ENCODE measurements around the gene KIAA0753. TPM values are rescaled to one million over a fixed set of nuclear protein-coding genes. Genes with fewer than 3 reads are reported as not detected.
A peak's percentile ranks its signal among the peaks of the same experiment; 100 is the strongest.

The KIAA0753 gene
- total RNA-seq (10 to 100 TPM; 14.1 to 18.3 (median 14.5) TPM), polyA plus RNA-seq (1 to 10 TPM; 3.6 to 8.1 (median 3.9) TPM)

DNA sequence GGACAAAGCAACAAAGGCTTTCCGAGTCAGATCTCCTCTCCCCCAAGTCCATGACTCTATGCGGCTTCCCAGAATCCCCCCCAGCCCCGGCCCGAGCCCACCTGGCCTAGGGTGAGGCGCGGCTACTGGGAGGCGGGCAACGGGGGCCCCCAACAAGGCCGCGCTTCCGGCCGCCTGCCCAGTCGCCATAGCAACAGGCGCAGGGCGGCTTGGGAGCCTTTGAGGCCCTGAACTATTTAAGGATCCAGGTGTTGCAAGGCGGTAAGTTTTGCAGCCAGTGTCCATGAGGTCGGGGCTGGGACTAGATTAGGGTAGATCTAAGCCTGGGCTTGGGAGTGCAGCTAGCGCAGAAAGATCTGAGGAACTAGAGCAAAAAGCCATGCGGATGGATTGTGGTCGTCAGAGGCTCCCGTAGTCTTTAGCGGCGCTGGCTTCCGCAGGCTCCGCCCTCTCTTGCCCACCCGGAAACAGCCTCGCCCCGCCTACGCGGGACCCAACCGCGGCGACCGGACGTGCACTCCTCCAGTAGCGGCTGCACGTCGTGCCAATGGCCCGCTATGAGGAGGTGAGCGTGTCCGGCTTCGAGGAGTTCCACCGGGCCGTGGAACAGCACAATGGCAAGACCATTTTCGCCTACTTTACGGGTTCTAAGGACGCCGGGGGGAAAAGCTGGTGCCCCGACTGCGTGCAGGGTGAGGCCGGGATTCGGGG, at the start of gene KIAA0753, which contains the start of gene TXNDC17:
Gene KIAA0753 (minus strand): TSS at position 176 of the 711 bp plus-strand sequence. CDS start 5,608 bp downstream, outside the sequence.
Gene TXNDC17 (plus strand): TSS at position 525 of the 711 bp plus-strand sequence. CDS start 23 bp downstream, at position 548.
- peaks cover 0 to 39% (median 32%) of the 10 kb centered on the region in 4 donors for H3K4me1 ChIP-seq
- 0 to 1% methylated on average over 52 of the region's 52 CpGs for WGBS, 2 donors
- peaks cover 0 to 34% (median 9%) of the 10 kb centered on the region in 4 donors for H3K36me3 ChIP-seq
- no peaks in the 10 kb centered on the region for H3K9me3 ChIP-seq
- no peaks in the 10 kb centered on the region for H3K27me3 ChIP-seq
- DNase-seq = peak; percentile 95
- peak within 1 kb of the TSS; percentile 80 to 88 (median 85) for H3K27ac ChIP-seq
- peak within 1 kb of the TSS; percentile 71 to 84 (median 80) for H3K4me3 ChIP-seq
- TF ChIP-seq, protein P1, sequence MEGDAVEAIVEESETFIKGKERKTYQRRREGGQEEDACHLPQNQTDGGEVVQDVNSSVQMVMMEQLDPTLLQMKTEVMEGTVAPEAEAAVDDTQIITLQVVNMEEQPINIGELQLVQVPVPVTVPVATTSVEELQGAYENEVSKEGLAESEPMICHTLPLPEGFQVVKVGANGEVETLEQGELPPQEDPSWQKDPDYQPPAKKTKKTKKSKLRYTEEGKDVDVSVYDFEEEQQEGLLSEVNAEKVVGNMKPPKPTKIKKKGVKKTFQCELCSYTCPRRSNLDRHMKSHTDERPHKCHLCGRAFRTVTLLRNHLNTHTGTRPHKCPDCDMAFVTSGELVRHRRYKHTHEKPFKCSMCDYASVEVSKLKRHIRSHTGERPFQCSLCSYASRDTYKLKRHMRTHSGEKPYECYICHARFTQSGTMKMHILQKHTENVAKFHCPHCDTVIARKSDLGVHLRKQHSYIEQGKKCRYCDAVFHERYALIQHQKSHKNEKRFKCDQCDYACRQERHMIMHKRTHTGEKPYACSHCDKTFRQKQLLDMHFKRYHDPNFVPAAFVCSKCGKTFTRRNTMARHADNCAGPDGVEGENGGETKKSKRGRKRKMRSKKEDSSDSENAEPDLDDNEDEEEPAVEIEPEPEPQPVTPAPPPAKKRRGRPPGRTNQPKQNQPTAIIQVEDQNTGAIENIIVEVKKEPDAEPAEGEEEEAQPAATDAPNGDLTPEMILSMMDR (IDR thresholded peaks at IDR 0.05) = no peak
- peak; percentile 79 to 96 (median 94) for TF ChIP-seq POLR2AphosphoS5 (IDR thresholded peaks at IDR 0.05)
- peak; percentile 77 to 80 for TF ChIP-seq POLR2A (IDR thresholded peaks at IDR 0.05)
- no peak for TF ChIP-seq EP300 (IDR thresholded peaks at IDR 0.05)
- intact Hi-C loops (cut with DNase I) = loop anchor here (5.0 to 10.0 kb wide), 2 partner anchors 168 to 764 kb away; partner anchors contain the start of genes NLGN2 and TMEM256

DNA sequence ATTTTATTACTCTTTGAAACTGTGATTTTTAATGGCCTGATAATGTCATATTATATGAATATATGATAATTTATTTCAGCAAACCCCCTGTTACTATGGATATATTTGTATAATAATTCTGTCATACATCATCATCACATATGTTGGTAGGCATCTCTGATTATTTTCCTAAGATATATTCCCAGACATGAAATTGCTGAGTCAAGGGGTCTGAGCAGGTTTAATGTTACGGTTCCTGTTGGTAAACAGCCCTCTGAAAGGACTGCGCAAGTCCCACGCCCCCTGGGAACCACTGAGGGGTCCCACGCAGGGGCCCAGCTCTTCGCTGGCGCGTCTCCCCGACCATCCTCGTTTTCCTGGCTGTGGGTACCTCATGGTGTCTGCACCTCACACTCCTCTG, 48.4 kb upstream of the KIAA0753 start:
- Histone ChIP-seq H3K9me3 (no peaks in the 10 kb centered on the region), H3K27me3 (peaks cover 0 to 5% (median 0%) of the 10 kb centered on the region in 3 donors), H3K4me1 (no peaks in the 10 kb centered on the region), H3K27ac (no peak overlapping the region), H3K4me3 (no peak overlapping the region), H3K36me3 (no peaks in the 10 kb centered on the region)
- DNase-seq = no peak
- intact Hi-C loops (cut with DNase I) = no loop called here
- TF ChIP-seq POLR2A (IDR thresholded peaks at IDR 0.05) (no peak), POLR2AphosphoS5 (IDR thresholded peaks at IDR 0.05) (no peak), EP300 (IDR thresholded peaks at IDR 0.05) (no peak)
- TF ChIP-seq, protein P1 (IDR thresholded peaks at IDR 0.05) = no peak
- WGBS, 2 donors = 81 to 84% methylated on average over 9 of the region's 9 CpGs

DNA sequence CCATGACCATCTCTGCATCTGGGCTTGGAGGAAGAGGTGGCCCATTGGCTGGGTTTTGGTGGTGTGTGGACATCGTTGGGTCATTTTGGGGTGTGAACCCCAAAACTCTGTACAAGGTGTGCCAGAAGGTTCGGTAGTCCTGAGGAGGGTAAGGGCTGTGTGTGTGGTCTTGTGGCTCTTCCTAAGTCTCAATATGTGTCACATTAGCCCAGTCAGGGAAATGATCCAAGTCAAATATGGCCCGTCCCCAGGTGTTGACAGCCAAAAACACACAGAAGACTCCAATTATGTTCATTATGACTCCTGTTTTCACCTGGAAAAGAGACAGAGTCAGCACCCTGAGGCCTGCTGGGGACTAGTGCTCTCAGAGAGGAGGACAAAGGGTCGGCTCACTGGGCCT, 45.5 kb upstream of the KIAA0753 start:
- Histone ChIP-seq H3K27me3 (peaks cover 0 to 5% (median 0%) of the 10 kb centered on the region in 3 donors), H3K36me3 (no peaks in the 10 kb centered on the region), H3K9me3 (no peaks in the 10 kb centered on the region), H3K4me1 (no peaks in the 10 kb centered on the region), H3K4me3 (no peak overlapping the region), H3K27ac (no peak overlapping the region)
- DNase-seq = no peak
- intact Hi-C loops (cut with DNase I) = no loop called here
- 57 to 87% methylated on average over 4 of the region's 4 CpGs for WGBS, 2 donors
- TF ChIP-seq POLR2AphosphoS5 (IDR thresholded peaks at IDR 0.05) = no peak
- no peak for TF ChIP-seq POLR2A (IDR thresholded peaks at IDR 0.05)
- no peak for TF ChIP-seq EP300 (IDR thresholded peaks at IDR 0.05)
- TF ChIP-seq, protein P1 (IDR thresholded peaks at IDR 0.05) = no peak

DNA sequence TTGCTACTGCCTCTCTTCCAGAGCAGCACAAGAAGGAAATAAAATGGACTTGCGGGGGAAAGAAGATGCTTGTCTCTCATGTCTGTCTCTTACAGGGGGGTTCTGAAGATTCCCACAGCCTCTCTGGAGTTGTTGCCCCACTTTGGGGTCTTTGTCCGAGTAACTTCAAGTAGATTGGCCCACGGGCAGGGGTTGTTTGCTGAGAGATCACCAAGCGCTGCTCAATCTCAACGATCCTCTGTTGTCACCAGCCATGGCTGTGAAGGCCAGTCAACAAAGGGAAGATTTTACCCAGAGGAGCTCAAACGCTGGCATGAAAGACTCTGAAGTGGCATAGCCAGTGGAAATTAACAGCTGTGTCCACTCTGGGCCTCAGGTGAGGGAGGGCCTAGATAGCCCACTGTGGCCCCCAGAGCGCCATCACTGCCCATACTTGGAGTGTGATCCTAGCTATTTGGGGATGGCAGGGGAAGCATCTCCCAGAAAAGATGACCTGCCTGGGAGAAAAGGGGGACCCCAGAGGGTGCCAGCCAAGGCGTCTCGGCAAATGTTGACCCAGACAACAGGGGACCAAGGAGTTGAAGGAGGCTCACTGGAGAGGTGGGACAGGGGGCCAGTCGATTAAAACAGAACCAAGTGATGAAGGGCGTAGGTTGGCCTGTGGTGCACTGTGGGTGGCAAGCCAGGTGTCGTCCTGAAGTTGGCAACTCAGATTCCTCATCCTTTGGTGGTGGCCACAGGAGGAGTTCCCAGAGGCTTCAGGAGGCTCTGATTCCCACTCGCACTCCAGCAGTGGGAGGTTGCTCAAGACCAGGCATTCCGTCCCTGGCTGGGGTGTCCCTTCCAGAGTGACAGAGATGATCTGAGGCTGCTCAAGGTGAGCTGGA, 44.6 kb upstream of the KIAA0753 start:
- no peak for DNase-seq
- intact Hi-C loops (cut with DNase I) = no loop called here

More for the DNA sequence above, 44.6 kb upstream of the KIAA0753 start:
- TF ChIP-seq, protein P1 (IDR thresholded peaks at IDR 0.05) = no peak
- TF ChIP-seq EP300 (IDR thresholded peaks at IDR 0.05) (no peak), POLR2A (IDR thresholded peaks at IDR 0.05) (no peak), POLR2AphosphoS5 (IDR thresholded peaks at IDR 0.05) (no peak)
- 86 to 88% methylated on average over 14 of the region's 14 CpGs for WGBS, 2 donors
- H3K9me3 ChIP-seq = no peaks in the 10 kb centered on the region
- H3K36me3 ChIP-seq = no peaks in the 10 kb centered on the region
- H3K4me3 ChIP-seq = no peak overlapping the region
- H3K4me1 ChIP-seq = no peaks in the 10 kb centered on the region
- H3K27ac ChIP-seq = no peak overlapping the region
- H3K27me3 ChIP-seq = peaks cover 0 to 5% (median 0%) of the 10 kb centered on the region in 3 donors

All from sigmoid colon (tissue), 7 donors.